Measurements from ENCODE around the gene SFXN3. TPM values are rescaled to one million over a fixed set of nuclear protein-coding genes. Genes with fewer than 3 reads are reported as not detected.
A peak's percentile ranks its signal among the peaks of the same experiment; 100 is the strongest.

SFXN3 gene
- total and polyA plus RNA-seq, 2 of the 13 experiments (the other 11 are each of a cell fraction or from before 2014, with no cell fraction given), result 16.8 to 71.5 TPM

- TF ChIP-seq MTA3 (CRISPR knock-in tag; IDR thresholded peaks at IDR 0.05) (no peak), IKZF4 (CRISPR knock-in tag; IDR thresholded peaks at IDR 0.05; ENCODE audit: borderline replicate concordance, low read depth, not compliant biosample characterization) (peak; percentile 90), ZNF318 (CRISPR knock-in tag; IDR thresholded peaks at IDR 0.05) (peak; percentile 75), MEF2D (CRISPR knock-in tag; IDR thresholded peaks at IDR 0.05) (no peak), MXD4 (CRISPR knock-in tag; IDR thresholded peaks at IDR 0.05) (peak; percentile 26; the same call in 1 of the 2 replicates), ZNF652 (CRISPR knock-in tag; IDR thresholded peaks at IDR 0.05; ENCODE audit: borderline replicate concordance, low read depth) (no peak), HNRNPLL (IDR thresholded peaks at IDR 0.05; ENCODE audit: low read depth, low read length, poor library complexity, severe bottlenecking) (peak; percentile 86), THYN1 (CRISPR knock-in tag; IDR thresholded peaks at IDR 0.05; ENCODE audit: borderline replicate concordance, low read depth) (no peak), ZNF17 (CRISPR knock-in tag; IDR thresholded peaks at IDR 0.05) (no peak), ZNF629 (CRISPR knock-in tag; conservative IDR thresholded peaks at IDR 0.05) (peak; percentile 69), ZNF597 (CRISPR knock-in tag; IDR thresholded peaks at IDR 0.05) (no peak), PREB (CRISPR knock-in tag; IDR thresholded peaks at IDR 0.05) (peak; percentile 89; the same call in 1 of the 2 replicates), ZIK1 (CRISPR knock-in tag; IDR thresholded peaks at IDR 0.05; ENCODE audit: borderline replicate concordance, low read depth) (peak; percentile 95; the same call in 1 of the 2 replicates), THAP9 (CRISPR knock-in tag; IDR thresholded peaks at IDR 0.05; ENCODE audit: borderline replicate concordance) (no peak), ZNF3 (CRISPR knock-in tag; IDR thresholded peaks at IDR 0.05) (no peak)
Observed at GRCh38 chr10:101062232-101063049, 31.4 kb downstream of the SFXN3 start (continued).
